ENCODE data around the gene YES1. TPM values are rescaled to one million over a fixed set of nuclear protein-coding genes. Genes with fewer than 3 reads are reported as not detected.

Gene YES1
- total RNA-seq, 4 donors from 2014 or later: 78.4 to 101 (median 99.3) TPM

DNA sequence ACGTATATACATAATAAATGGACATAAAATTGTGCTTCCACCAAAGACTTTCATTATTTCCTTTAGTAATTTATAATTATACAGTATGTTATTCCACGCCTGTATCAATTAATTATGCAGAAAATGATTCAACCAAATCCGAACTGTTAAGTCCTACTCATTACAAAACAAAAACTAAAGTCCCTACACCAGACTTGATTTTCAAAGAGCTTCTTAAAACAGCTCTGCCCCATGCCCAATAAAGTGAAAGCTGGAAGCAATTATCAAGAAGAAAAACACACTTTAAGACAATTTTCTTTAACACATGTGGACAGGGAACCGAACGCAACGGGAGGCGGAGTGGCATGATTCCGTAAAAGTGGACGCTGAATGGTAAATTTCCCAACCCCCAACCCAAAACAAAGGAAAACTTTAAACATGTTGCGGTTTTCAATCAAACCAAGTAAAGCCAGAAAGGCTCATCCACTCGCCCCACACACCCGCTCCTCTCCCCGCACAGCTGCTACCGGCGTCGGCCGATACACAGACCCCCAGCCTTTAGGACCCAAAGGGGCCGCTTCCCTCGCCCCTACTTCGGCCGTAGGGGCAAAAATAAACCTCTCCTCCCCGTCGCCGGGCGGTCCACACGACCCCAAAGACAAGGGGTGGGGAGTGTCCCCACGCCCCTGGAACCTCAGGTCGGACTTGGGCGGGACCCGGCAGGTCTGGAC, 705 bp downstream of the YES1 start:
- no peak for TF ChIP-seq CTCF (IDR thresholded peaks at IDR 0.05; ENCODE audit: low read depth)

- TF ChIP-seq CTCF (IDR thresholded peaks at IDR 0.05; ENCODE audit: low read depth): no peak
These were observed 1.9 kb downstream of the YES1 start for GRCh38 chr18:809985-810642.

DNA sequence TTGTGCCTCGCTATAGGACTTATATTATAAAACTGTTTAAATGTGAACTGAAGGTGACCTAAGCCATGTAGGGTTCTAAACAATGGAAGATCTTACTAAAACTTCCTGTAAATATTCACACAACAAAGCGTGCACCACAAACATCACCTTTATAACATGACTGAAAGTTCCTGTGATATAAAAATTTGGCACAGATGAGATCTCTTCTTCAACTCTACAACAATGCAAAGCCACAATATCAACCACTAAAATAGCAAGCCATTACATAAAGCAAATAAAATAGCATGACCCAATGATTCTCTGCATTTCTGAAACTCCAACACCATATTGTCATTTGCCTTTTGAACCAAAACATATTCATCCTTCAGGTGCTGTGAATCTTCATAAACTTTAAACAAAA, 3.5 kb downstream of the YES1 start:
- TF ChIP-seq CTCF (IDR thresholded peaks at IDR 0.05; ENCODE audit: low read depth): no peak

GRCh38 chr18:808086-808485, 4.0 kb downstream of the YES1 start:
- TF ChIP-seq CTCF (IDR thresholded peaks at IDR 0.05; ENCODE audit: low read depth): no peak

DNA sequence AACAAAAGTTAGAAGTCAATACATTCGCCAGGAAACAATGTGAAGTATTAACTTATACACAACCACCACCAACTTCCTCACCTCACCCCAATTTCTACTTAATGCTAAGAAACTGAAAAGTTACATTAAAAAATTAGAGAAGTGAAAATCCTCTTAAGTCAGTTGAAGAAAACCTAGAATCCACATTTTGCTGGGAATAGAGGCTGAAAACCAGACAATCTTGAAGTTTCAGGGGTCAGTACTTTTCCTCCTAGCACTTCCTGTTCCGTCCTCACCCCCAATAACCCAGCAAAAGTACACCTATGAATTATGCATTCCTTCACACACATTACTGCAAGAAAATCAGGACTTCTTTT, 6.3 kb downstream of the YES1 start:
- no peak for TF ChIP-seq CTCF (IDR thresholded peaks at IDR 0.05; ENCODE audit: low read depth)

DNA sequence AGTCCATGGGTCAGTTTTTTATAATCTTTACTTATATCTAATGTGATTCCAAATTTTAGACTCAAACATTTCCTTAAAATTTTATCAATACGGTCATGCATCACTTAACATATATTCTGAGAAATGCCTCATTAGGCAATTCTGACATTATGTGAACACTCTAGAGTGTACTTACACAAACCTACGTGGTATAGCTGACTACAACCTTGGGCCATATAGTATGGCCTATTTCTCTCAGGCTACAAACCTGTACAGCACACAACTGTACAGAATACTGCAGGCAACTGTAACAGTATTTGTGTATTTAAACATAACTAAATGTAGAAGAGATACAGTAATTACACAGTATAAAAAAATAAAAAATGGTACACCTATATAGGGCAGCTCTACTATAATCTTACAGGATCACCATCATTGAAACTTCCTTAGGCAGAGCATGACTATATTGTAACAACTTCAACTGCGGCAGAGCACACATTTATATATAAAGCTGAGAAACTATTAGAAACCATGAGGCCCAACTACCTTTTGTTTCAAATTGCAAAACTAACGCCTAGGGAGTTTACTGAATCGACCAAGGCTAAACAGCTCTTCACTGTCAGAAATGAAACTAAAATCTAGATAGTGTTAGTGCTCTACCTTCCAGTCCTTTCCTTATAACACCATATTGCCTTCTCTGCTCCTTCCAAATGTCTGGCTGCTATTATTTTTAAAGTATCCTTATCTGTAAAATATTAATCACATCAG, 6.9 kb downstream of the YES1 start:
- TF ChIP-seq CTCF (IDR thresholded peaks at IDR 0.05; ENCODE audit: low read depth): no peak

GRCh38 chr18:801137-801536, 10.9 kb downstream of the YES1 start:
- TF ChIP-seq CTCF (IDR thresholded peaks at IDR 0.05; ENCODE audit: low read depth): no peak
